GM23338 (cell line): ENCODE measurements around the gene COL25A1. TPM values are rescaled to one million over a fixed set of nuclear protein-coding genes. Genes with fewer than 3 reads are reported as not detected.

Experiments used
- ATAC-seq: fragments of 200-7000 bp; cut with Tn5 transposase; 3 replicates; pipeline ENCODE4 v1.9.1; 2020
- DNase-seq: peaks from one replicate; pipeline ENCODE4 v3.0.0-alpha.2; 2015; ENCODE audit warnings: low spot score
- H2AFZ ChIP-seq: fragments of 200-600 bp; sonication (generic); 2 replicates; pipeline ENCODE4 v1.8.0; 2016; ENCODE audit warnings: antibody characterized with exemption, mild to moderate bottlenecking, moderate library complexity
- H3F3A ChIP-seq: fragments of 200-600 bp; sonication (generic); replicated peaks from 2 replicates; pipeline ENCODE4 v1.8.0; 2017; ENCODE audit warnings: antibody characterized with exemption, mixed run types, low read depth
- H3K27ac ChIP-seq: fragments of 200-600 bp; sonication (generic); 2 replicates; pipeline ENCODE4 v1.6.1; 2016; ENCODE audit warnings: low read depth
- H3K27me3 ChIP-seq: fragments of 200-600 bp; sonication (generic); 2 replicates; pipeline ENCODE4 v1.8.0; 2016; ENCODE audit warnings: mild to moderate bottlenecking, mixed run types, moderate library complexity; ENCODE audit not compliant: insufficient read depth
- H3K36me3 ChIP-seq: fragments of 200-600 bp; sonication (generic); 2 replicates; pipeline ENCODE4 v1.8.0; 2016; ENCODE audit warnings: mild to moderate bottlenecking; ENCODE audit not compliant: insufficient read depth
- H3K4me1 ChIP-seq: fragments of 200-600 bp; sonication (generic); 2 replicates; pipeline ENCODE4 v1.8.0; 2016; ENCODE audit warnings: mild to moderate bottlenecking, moderate library complexity; ENCODE audit not compliant: insufficient read depth
- H3K4me2 ChIP-seq: fragments of 200-600 bp; sonication (generic); 2 replicates; pipeline ENCODE4 v1.7.1; 2017; ENCODE audit warnings: mixed run types
- H3K4me3 ChIP-seq: fragments of 200-600 bp; sonication (generic); 2 replicates; pipeline ENCODE4 v1.6.1; 2016; ENCODE audit warnings: mixed run types
- H3K79me2 ChIP-seq: fragments of 200-600 bp; sonication (generic); replicated peaks from 2 replicates; pipeline ENCODE4 v1.8.0; 2017; ENCODE audit warnings: mild to moderate bottlenecking; ENCODE audit not compliant: insufficient read depth
- H3K9me2 ChIP-seq: fragments of 200-600 bp; sonication (generic); 2 replicates; pipeline ENCODE4 v1.8.0; 2017; ENCODE audit not compliant: insufficient read depth
- H4K20me1 ChIP-seq: fragments of 200-600 bp; sonication (generic); replicated peaks from 2 replicates; pipeline ENCODE4 v1.8.0; 2017; ENCODE audit warnings: mild to moderate bottlenecking; ENCODE audit not compliant: insufficient read depth
- H3K27ac Mint-ChIP-seq: 2 replicates; pipeline ENCODE4 v1.8.0; 2020; ENCODE audit warnings: inconsistent platforms, mild to moderate bottlenecking, moderate library complexity, mixed read lengths
- H3K27me3 Mint-ChIP-seq: 3 replicates; pipeline ENCODE4 v1.8.0; 2022; ENCODE audit warnings: low read depth, mild to moderate bottlenecking, moderate library complexity, mixed read lengths, inconsistent platforms; ENCODE audit not compliant: insufficient read depth, poor library complexity
- H3K36me3 Mint-ChIP-seq: 3 replicates; pipeline ENCODE4 v1.8.0; 2021; ENCODE audit warnings: low read depth, mild to moderate bottlenecking, inconsistent platforms, moderate library complexity, mixed read lengths
- H3K4me1 Mint-ChIP-seq: 3 replicates; pipeline ENCODE4 v1.8.0; 2020; ENCODE audit warnings: mild to moderate bottlenecking, inconsistent platforms, mixed read lengths
- H3K4me3 Mint-ChIP-seq: 3 replicates; pipeline ENCODE4 v1.8.0; 2021; ENCODE audit warnings: moderate library complexity, mild to moderate bottlenecking, inconsistent platforms, mixed read lengths
- H3K9me3 Mint-ChIP-seq: 3 replicates; pipeline ENCODE4 v1.8.0; 2020; ENCODE audit warnings: moderate library complexity, mild to moderate bottlenecking, inconsistent platforms, mixed read lengths
- CREB1 ChIP-seq: fragments of 250-450 bp; sonication (Bioruptor Pico); IDR thresholded peaks from 2 replicates; pipeline ENCODE4 v1.5.0; 2020; ENCODE audit warnings: low read depth, mild to moderate bottlenecking, moderate library complexity
- EZH2 ChIP-seq: fragments of 200-600 bp; sonication (generic); IDR thresholded peaks from one replicate; pipeline ENCODE4 v1.8.0; 2017; ENCODE audit warnings: antibody characterized with exemption, mild to moderate bottlenecking, low read depth; ENCODE audit not compliant: unreplicated experiment
- EZH2phosphoT487 ChIP-seq: fragments of 200-600 bp; sonication (generic); IDR thresholded peaks from one replicate; pipeline ENCODE4 v1.8.1; 2018; ENCODE audit warnings: antibody characterized with exemption; ENCODE audit not compliant: unreplicated experiment
- JUNB ChIP-seq: IDR thresholded peaks from one replicate; pipeline ENCODE4 v1.6.1; 2016; ENCODE audit warnings: antibody characterized with exemption; ENCODE audit not compliant: unreplicated experiment
- NANOG ChIP-seq: IDR thresholded peaks from 2 replicates; pipeline ENCODE4 v1.6.1; 2016; ENCODE audit warnings: antibody characterized with exemption, borderline replicate concordance
- POLR2AphosphoS5 ChIP-seq: IDR thresholded peaks from 2 replicates; pipeline ENCODE4 v1.6.1; 2016; ENCODE audit warnings: antibody characterized with exemption, low read depth
- STAT1 ChIP-seq: IDR thresholded peaks from one replicate; pipeline ENCODE4 v1.6.1; 2016; ENCODE audit warnings: antibody characterized with exemption; ENCODE audit not compliant: unreplicated experiment
- ZNF114 ChIP-seq: fragments of 250-450 bp; sonication (Bioruptor Pico); IDR thresholded peaks from 2 replicates; pipeline ENCODE4 v1.5.0; 2020; ENCODE audit warnings: mild to moderate bottlenecking, moderate library complexity
- ZNF331 ChIP-seq: fragments of 250-450 bp; sonication (Bioruptor Pico); IDR thresholded peaks from 2 replicates; pipeline ENCODE4 v1.5.0; 2020; ENCODE audit warnings: low read depth, mild to moderate bottlenecking, moderate library complexity
- polyA plus RNA-seq: library from polyadenylated mRNA; unstranded; fragments of >200 nt; fragmentation: Nextera tagmentation; extraction: Ambion mirVana; gene quantifications from 2 replicates; pipeline ENCODE4 v1.2.1, GENCODE V29; 2016
- total RNA-seq: library from RNA; depleted of rRNA; stranded (reverse); fragments of >200 nt; shearing (Covaris generic); gene quantifications from 2 replicates; pipeline ENCODE4 v1.2.3, GENCODE V29; 2014
- TF ChIP-seq, protein P1 (sequence below): fragments of 250-450 bp; sonication (Bioruptor Pico); IDR thresholded peaks from 2 replicates; pipeline ENCODE4 v1.5.0; 2020; ENCODE audit warnings: mild to moderate bottlenecking, moderate library complexity
- TF ChIP-seq, protein P2 (sequence below): IDR thresholded peaks from one replicate; pipeline ENCODE4 v1.6.1; 2018; ENCODE audit warnings: antibody characterized with exemption; ENCODE audit not compliant: unreplicated experiment

COL25A1 gene
- total and polyA plus RNA-seq, 2 experiments from 2014 or later: 3.9 to 5.6 TPM

DNA sequence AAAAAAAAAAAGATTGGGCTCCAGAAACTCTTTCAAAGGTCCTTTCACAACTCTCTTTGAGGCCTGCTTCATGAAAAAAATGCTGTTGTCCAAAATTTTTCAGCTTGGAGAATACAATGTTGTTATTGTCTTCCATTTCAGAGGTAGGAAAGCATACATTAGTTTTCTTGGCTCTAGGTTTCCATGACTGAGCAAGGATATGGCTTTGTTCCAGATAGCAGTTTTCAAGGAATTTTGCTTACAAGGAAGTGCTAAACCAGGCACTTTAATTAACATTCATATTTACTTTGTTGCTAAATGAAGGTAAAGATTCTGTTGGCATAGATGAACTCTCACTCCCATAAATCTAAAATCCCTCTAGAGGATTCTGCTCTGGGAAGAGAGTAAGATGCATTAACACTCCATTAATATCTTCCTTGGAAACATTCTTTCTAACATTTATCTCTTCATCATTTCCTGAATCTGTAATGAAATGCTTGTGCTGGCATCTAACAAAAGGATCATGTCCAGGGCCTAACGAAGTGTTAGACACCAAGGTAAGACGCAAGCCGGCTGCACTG, 118.4 kb downstream of the COL25A1 start (continued):
- TF ChIP-seq, protein P1, sequence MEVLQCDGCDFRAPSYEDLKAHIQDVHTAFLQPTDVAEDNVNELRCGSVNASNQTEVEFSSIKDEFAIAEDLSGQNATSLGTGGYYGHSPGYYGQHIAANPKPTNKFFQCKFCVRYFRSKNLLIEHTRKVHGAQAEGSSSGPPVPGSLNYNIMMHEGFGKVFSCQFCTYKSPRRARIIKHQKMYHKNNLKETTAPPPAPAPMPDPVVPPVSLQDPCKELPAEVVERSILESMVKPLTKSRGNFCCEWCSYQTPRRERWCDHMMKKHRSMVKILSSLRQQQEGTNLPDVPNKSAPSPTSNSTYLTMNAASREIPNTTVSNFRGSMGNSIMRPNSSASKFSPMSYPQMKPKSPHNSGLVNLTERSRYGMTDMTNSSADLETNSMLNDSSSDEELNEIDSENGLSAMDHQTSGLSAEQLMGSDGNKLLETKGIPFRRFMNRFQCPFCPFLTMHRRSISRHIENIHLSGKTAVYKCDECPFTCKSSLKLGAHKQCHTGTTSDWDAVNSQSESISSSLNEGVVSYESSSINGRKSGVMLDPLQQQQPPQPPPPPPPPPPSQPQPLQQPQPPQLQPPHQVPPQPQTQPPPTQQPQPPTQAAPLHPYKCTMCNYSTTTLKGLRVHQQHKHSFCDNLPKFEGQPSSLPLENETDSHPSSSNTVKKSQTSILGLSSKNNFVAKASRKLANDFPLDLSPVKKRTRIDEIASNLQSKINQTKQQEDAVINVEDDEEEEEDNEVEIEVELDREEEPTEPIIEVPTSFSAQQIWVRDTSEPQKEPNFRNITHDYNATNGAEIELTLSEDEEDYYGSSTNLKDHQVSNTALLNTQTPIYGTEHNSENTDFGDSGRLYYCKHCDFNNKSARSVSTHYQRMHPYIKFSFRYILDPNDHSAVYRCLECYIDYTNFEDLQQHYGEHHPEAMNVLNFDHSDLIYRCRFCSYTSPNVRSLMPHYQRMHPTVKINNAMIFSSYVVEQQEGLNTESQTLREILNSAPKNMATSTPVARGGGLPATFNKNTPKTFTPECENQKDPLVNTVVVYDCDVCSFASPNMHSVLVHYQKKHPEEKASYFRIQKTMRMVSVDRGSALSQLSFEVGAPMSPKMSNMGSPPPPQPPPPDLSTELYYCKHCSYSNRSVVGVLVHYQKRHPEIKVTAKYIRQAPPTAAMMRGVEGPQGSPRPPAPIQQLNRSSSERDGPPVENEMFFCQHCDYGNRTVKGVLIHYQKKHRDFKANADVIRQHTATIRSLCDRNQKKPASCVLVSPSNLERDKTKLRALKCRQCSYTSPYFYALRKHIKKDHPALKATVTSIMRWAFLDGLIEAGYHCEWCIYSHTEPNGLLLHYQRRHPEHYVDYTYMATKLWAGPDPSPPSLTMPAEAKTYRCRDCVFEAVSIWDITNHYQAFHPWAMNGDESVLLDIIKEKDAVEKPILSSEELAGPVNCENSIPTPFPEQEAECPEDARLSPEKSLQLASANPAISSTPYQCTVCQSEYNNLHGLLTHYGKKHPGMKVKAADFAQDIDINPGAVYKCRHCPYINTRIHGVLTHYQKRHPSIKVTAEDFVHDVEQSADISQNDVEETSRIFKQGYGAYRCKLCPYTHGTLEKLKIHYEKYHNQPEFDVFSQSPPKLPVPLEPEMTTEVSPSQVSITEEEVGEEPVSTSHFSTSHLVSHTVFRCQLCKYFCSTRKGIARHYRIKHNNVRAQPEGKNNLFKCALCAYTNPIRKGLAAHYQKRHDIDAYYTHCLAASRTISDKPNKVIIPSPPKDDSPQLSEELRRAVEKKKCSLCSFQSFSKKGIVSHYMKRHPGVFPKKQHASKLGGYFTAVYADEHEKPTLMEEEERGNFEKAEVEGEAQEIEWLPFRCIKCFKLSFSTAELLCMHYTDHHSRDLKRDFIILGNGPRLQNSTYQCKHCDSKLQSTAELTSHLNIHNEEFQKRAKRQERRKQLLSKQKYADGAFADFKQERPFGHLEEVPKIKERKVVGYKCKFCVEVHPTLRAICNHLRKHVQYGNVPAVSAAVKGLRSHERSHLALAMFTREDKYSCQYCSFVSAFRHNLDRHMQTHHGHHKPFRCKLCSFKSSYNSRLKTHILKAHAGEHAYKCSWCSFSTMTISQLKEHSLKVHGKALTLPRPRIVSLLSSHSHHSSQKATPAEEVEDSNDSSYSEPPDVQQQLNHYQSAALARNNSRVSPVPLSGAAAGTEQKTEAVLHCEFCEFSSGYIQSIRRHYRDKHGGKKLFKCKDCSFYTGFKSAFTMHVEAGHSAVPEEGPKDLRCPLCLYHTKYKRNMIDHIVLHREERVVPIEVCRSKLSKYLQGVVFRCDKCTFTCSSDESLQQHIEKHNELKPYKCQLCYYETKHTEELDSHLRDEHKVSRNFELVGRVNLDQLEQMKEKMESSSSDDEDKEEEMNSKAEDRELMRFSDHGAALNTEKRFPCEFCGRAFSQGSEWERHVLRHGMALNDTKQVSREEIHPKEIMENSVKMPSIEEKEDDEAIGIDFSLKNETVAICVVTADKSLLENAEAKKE (CRISPR knock-in tag): no peak
- TF ChIP-seq EZH2phosphoT487: no peak
- no peak for TF ChIP-seq ZNF114 (CRISPR knock-in tag)
- no peak for TF ChIP-seq POLR2AphosphoS5
- no peak for TF ChIP-seq ZNF331
- no peak for TF ChIP-seq JUNB
- TF ChIP-seq STAT1: no peak
- TF ChIP-seq CREB1: no peak

DNA sequence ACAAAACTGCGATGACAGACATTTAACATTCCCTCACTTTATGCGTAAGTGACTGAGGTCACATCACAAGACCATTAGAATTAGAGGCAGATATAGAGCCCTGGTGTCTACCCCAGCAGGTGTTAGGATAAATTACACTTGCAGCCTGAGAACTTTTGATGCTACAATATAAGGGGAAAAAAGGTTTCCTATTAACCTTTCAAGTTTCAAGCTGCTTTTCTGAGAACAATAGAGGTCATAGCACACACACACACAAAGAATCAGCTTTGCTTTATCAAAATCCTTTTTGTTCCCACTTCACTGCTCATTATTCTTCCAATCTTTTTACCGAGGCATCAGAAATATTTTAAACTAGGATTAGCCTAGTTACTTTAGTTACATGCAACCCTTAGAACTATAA, 119.8 kb downstream of the COL25A1 start:
- Mint-ChIP-seq H3K4me1 (peaks cover 47% of the 10 kb centered on the region), H3K36me3 (peaks cover 14% of the 10 kb centered on the region; the same call in 2 of the 3 replicates)
- TF ChIP-seq CREB1 (no peak), NANOG (no peak), ZNF331 (no peak), ZNF114 (CRISPR knock-in tag) (no peak), EZH2 (no peak)
- TF ChIP-seq, protein P2, sequence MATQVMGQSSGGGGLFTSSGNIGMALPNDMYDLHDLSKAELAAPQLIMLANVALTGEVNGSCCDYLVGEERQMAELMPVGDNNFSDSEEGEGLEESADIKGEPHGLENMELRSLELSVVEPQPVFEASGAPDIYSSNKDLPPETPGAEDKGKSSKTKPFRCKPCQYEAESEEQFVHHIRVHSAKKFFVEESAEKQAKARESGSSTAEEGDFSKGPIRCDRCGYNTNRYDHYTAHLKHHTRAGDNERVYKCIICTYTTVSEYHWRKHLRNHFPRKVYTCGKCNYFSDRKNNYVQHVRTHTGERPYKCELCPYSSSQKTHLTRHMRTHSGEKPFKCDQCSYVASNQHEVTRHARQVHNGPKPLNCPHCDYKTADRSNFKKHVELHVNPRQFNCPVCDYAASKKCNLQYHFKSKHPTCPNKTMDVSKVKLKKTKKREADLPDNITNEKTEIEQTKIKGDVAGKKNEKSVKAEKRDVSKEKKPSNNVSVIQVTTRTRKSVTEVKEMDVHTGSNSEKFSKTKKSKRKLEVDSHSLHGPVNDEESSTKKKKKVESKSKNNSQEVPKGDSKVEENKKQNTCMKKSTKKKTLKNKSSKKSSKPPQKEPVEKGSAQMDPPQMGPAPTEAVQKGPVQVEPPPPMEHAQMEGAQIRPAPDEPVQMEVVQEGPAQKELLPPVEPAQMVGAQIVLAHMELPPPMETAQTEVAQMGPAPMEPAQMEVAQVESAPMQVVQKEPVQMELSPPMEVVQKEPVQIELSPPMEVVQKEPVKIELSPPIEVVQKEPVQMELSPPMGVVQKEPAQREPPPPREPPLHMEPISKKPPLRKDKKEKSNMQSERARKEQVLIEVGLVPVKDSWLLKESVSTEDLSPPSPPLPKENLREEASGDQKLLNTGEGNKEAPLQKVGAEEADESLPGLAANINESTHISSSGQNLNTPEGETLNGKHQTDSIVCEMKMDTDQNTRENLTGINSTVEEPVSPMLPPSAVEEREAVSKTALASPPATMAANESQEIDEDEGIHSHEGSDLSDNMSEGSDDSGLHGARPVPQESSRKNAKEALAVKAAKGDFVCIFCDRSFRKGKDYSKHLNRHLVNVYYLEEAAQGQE: no peak

More for the DNA sequence above, 119.8 kb downstream of the COL25A1 start:
- Histone ChIP-seq H3K27ac (no peak overlapping the region), H3K4me3 (no peak overlapping the region), H3K36me3 (no peaks in the 10 kb centered on the region), H4K20me1 (no peaks in the 10 kb centered on the region), H3K9me2 (no peaks in the 10 kb centered on the region), H3F3A (no peaks in the 10 kb centered on the region), H2AFZ (no peak overlapping the region), H3K4me2 (no peak overlapping the region), H3K79me2 (no peaks in the 10 kb centered on the region), H3K27me3 (no peaks in the 10 kb centered on the region), H3K4me1 (peaks cover 37% of the 10 kb centered on the region)
- Mint-ChIP-seq H3K9me3 (peaks cover 11% of the 10 kb centered on the region), H3K27ac (no peak overlapping the region), H3K4me3 (no peak overlapping the region), H3K27me3 (no peaks in the 10 kb centered on the region)
- DNase-seq (no peak), ATAC-seq (no peak)
